Smooth muscle cell (in vitro differentiated cells): ENCODE measurements around the gene SELPLG. TPM values are rescaled to one million over a fixed set of nuclear protein-coding genes. Genes with fewer than 3 reads are reported as not detected.

Experiments
- DNase-seq: peaks from one replicate; lab custom pipeline; 2025; ENCODE audit not compliant: unreplicated experiment; lab: John Stamatoyannopoulos, UW
- H2AFZ ChIP-seq: fragments of 200-600 bp; sonication (generic); 2 replicates; pipeline ENCODE4 v1.6.0; 2016; ENCODE audit warnings: antibody characterized with exemption, low read depth, mild to moderate bottlenecking
- H3F3A ChIP-seq: fragments of 200-600 bp; sonication (generic); 2 replicates; pipeline ENCODE4 v1.6.0; 2017; ENCODE audit warnings: antibody characterized with exemption, low read depth
- H3K27ac ChIP-seq: fragments of 200-600 bp; sonication (generic); 2 replicates; pipeline ENCODE4 v1.5.1; 2016; ENCODE audit warnings: low read depth, mild to moderate bottlenecking
- H3K27me3 ChIP-seq: fragments of 200-600 bp; sonication (generic); 2 replicates; pipeline ENCODE4 v1.6.1; 2016; ENCODE audit warnings: low read depth, mild to moderate bottlenecking
- H3K36me3 ChIP-seq: fragments of 200-600 bp; sonication (generic); 2 replicates; pipeline ENCODE4 v1.5.1; 2016; ENCODE audit warnings: low read depth
- H3K4me1 ChIP-seq: fragments of 200-600 bp; sonication (generic); 2 replicates; pipeline ENCODE4 v1.5.1; 2016; ENCODE audit warnings: low read depth
- H3K4me2 ChIP-seq: fragments of 200-600 bp; sonication (generic); 2 replicates; pipeline ENCODE4 v1.6.0; 2016; ENCODE audit warnings: mild to moderate bottlenecking
- H3K4me3 ChIP-seq: fragments of 200-600 bp; sonication (generic); 2 replicates; pipeline ENCODE4 v1.5.1; 2016; ENCODE audit warnings: mild to moderate bottlenecking
- H3K79me2 ChIP-seq: fragments of 200-600 bp; sonication (generic); 2 replicates; pipeline ENCODE4 v1.6.0; 2016; ENCODE audit warnings: low read depth, mild to moderate bottlenecking
- H3K9ac ChIP-seq: fragments of 200-600 bp; sonication (generic); 2 replicates; pipeline ENCODE4 v1.6.0; 2016; ENCODE audit warnings: low read depth
- H3K9me3 ChIP-seq: fragments of 200-600 bp; sonication (generic); replicated peaks from 2 replicates; pipeline ENCODE4 v1.5.1; 2016; ENCODE audit warnings: low read depth
- H4K20me1 ChIP-seq: fragments of 200-600 bp; sonication (generic); 2 replicates; pipeline ENCODE4 v1.6.0; 2016; ENCODE audit warnings: low read depth
- CTCF ChIP-seq: fragments of 200-600 bp; sonication (generic); IDR thresholded peaks from 2 replicates; pipeline ENCODE4 v1.5.1; 2017; ENCODE audit warnings: borderline replicate concordance, mild to moderate bottlenecking, antibody characterized with exemption; ENCODE audit not compliant: insufficient read depth, poor library complexity, severe bottlenecking
- WGBS: methylation state at CpG from one replicate; pipeline ENCODE4 v1.1.7; 2016; ENCODE audit warnings: low lambda C conversion rate; 5-methylcytosine and 5-hydroxymethylcytosine counted together
- polyA plus RNA-seq: library from polyadenylated mRNA; unstranded; fragments of >200 nt; fragmentation: Nextera tagmentation; extraction: Ambion mirVana; gene quantifications from 2 replicates; pipeline ENCODE4 v1.2.1, GENCODE V29; 2016
- total RNA-seq: library from RNA; depleted of rRNA; stranded (reverse); fragments of >200 nt; gene quantifications from 2 replicates; pipeline ENCODE4 v1.2.3, GENCODE V29; 2014

SELPLG gene
- total and polyA plus RNA-seq, 2 experiments from 2014 or later = 0.09 to 2.0 TPM

- H3K79me2 ChIP-seq = no peaks in the 10 kb centered on the region
- no peak overlapping the region for H3K4me3 ChIP-seq
- TF ChIP-seq CTCF = no peak
- H4K20me1 ChIP-seq = no peaks in the 10 kb centered on the region
- H3K4me1 ChIP-seq = no peaks in the 10 kb centered on the region
- no peak overlapping the region for H3K9ac ChIP-seq
- H3K27me3 ChIP-seq = no peaks in the 10 kb centered on the region
- H3F3A ChIP-seq = no peaks in the 10 kb centered on the region
- H3K4me2 ChIP-seq = no peak overlapping the region
- no peak for DNase-seq
- no peak overlapping the region for H3K27ac ChIP-seq
- H3K9me3 ChIP-seq = no peaks in the 10 kb centered on the region
- H2AFZ ChIP-seq = no peak overlapping the region
- WGBS = 94% methylated on average over 4 of the region's 4 CpGs
- no peaks in the 10 kb centered on the region for H3K36me3 ChIP-seq
Observed at GRCh38 chr12:108605690-108606406, 27.8 kb downstream of the SELPLG start.

- Histone ChIP-seq H2AFZ (no peak overlapping the region), H3K79me2 (no peaks in the 10 kb centered on the region), H3K4me2 (no peak overlapping the region), H3F3A (no peaks in the 10 kb centered on the region), H3K9ac (no peak overlapping the region), H3K27ac (no peak overlapping the region), H3K4me1 (no peaks in the 10 kb centered on the region), H3K36me3 (no peaks in the 10 kb centered on the region), H3K4me3 (no peak overlapping the region), H3K27me3 (no peaks in the 10 kb centered on the region), H4K20me1 (no peaks in the 10 kb centered on the region), H3K9me3 (no peaks in the 10 kb centered on the region)
- no peak for DNase-seq
- no peak for TF ChIP-seq CTCF
- 84% methylated on average over 3 of the region's 3 CpGs for WGBS
Observed at GRCh38 chr12:108605000-108605689, 28.5 kb downstream of the SELPLG start.

- Histone ChIP-seq H3K9me3 (no peaks in the 10 kb centered on the region), H3K9ac (no peak overlapping the region)
- DNase-seq = no peak
Observed at GRCh38 chr12:108604208-108604941, 29.3 kb downstream of the SELPLG start.

More at GRCh38 chr12:108604208-108604941, 29.3 kb downstream of the SELPLG start:
- no peak overlapping the region for H3K27ac ChIP-seq
- H3F3A ChIP-seq = no peaks in the 10 kb centered on the region
- 69% methylated on average over 14 of the region's 14 CpGs for WGBS
- no peaks in the 10 kb centered on the region for H3K4me1 ChIP-seq
- H2AFZ ChIP-seq = no peak overlapping the region
- H3K27me3 ChIP-seq = no peaks in the 10 kb centered on the region
- H4K20me1 ChIP-seq = no peaks in the 10 kb centered on the region
- no peaks in the 10 kb centered on the region for H3K79me2 ChIP-seq
- H3K4me3 ChIP-seq = no peak overlapping the region
- H3K36me3 ChIP-seq = no peaks in the 10 kb centered on the region
- no peak overlapping the region for H3K4me2 ChIP-seq
- no peak for TF ChIP-seq CTCF
